PC-3 (cell line): Measurements from ENCODE around the gene GDF15. TPM values are rescaled to one million over a fixed set of nuclear protein-coding genes. Genes with fewer than 3 reads are reported as not detected.
A peak's percentile ranks its signal among the peaks of the same experiment; 100 is the strongest.

ENCODE experiments used
- ATAC-seq: fragments of 200-7000 bp; cut with Tn5 transposase; 2 replicates; pipeline ENCODE4 v1.9.1; 2020; ENCODE audit warnings: mild to moderate bottlenecking, moderate library complexity
- BruUV-seq: library from RNA; stranded (reverse); fragments of 400-500 nt; replicated peaks from 2 replicates; lab custom pipeline; 2021; lab: Mats Ljungman, UMichigan
- CTCF ChIA-PET: fragments of 300-600 bp; sonication (Branson Sonifier 250); formaldehyde crosslinking; loops from one replicate; lab custom pipeline; 2022; ENCODE audit warnings: antibody characterized with exemption; lab: Charles Lee
- POLR2A ChIA-PET: fragments of 300-600 bp; sonication (Branson Sonifier 250); formaldehyde crosslinking; loops from one replicate; lab custom pipeline; 2022; ENCODE audit warnings: antibody characterized with exemption; ENCODE audit not compliant: unreplicated experiment; lab: Charles Lee
- DNase-seq: peaks from one replicate; pipeline ENCODE4 v3.0.0-alpha.2; 2015
- H2AFZ ChIP-seq: fragments of 300-600 bp; sonication (generic); 2 replicates; pipeline ENCODE4 v1.6.0; 2016; ENCODE audit warnings: antibody characterized with exemption, low read length
- H3F3A ChIP-seq: fragments of 300-600 bp; sonication (generic); one replicate; pipeline ENCODE4 v1.6.0; 2017; ENCODE audit warnings: antibody characterized with exemption, low read length, control low read depth, mild to moderate bottlenecking; ENCODE audit not compliant: unreplicated experiment
- H3K27ac ChIP-seq: fragments of 300-600 bp; sonication (generic); 2 replicates; pipeline ENCODE4 v1.5.1; 2016; ENCODE audit warnings: mild to moderate bottlenecking, low read length
- H3K27me3 ChIP-seq: fragments of 300-600 bp; sonication (generic); 2 replicates; pipeline ENCODE4 v1.6.1; 2016; ENCODE audit warnings: low read length, mixed read lengths
- H3K36me3 ChIP-seq: fragments of 300-600 bp; sonication (generic); 2 replicates; pipeline ENCODE4 v1.6.1; 2016; ENCODE audit warnings: low read depth, mixed run types, low read length, mixed read lengths
- H3K4me1 ChIP-seq: fragments of 300-600 bp; sonication (generic); 2 replicates; pipeline ENCODE4 v1.5.1; 2016; ENCODE audit warnings: low read length; ENCODE audit not compliant: insufficient read depth
- H3K4me2 ChIP-seq: fragments of 300-600 bp; sonication (generic); 2 replicates; pipeline ENCODE4 v1.6.0; 2016; ENCODE audit warnings: low read length
- H3K4me3 ChIP-seq: fragments of 300-600 bp; sonication (generic); 2 replicates; pipeline ENCODE4 v1.5.1; 2016; ENCODE audit warnings: mild to moderate bottlenecking, low read length, mixed read lengths
- H3K79me2 ChIP-seq: fragments of 300-600 bp; sonication (generic); 2 replicates; pipeline ENCODE4 v1.6.1; 2017; ENCODE audit warnings: low read length, mixed read lengths
- H3K9ac ChIP-seq: fragments of 300-600 bp; sonication (generic); 2 replicates; pipeline ENCODE4 v1.6.0; 2016; ENCODE audit warnings: mild to moderate bottlenecking, low read length
- H3K9me2 ChIP-seq: fragments of 300-600 bp; sonication (generic); replicated peaks from 2 replicates; pipeline ENCODE4 v1.6.1; 2016; ENCODE audit warnings: mixed run types, low read length, mixed read lengths
- H3K9me3 ChIP-seq: fragments of 300-600 bp; sonication (generic); 2 replicates; pipeline ENCODE4 v1.6.1; 2016; ENCODE audit warnings: low read length, mixed read lengths
- H4K20me1 ChIP-seq: fragments of 300-600 bp; sonication (generic); 2 replicates; pipeline ENCODE4 v1.6.1; 2016; ENCODE audit warnings: low read length, mixed read lengths
- EZH2 ChIP-seq: fragments of 300-600 bp; sonication (generic); IDR thresholded peaks from one replicate; pipeline ENCODE4 v1.6.1; 2017; ENCODE audit warnings: antibody characterized with exemption, mild to moderate bottlenecking, low read length; ENCODE audit not compliant: unreplicated experiment
- EZH2phosphoT487 ChIP-seq: fragments of 300-600 bp; sonication (generic); IDR thresholded peaks from 2 replicates; pipeline ENCODE4 v1.6.1; 2018; ENCODE audit warnings: mild to moderate bottlenecking, antibody characterized with exemption, low read length, borderline replicate concordance
- intact Hi-C: fragments of 100-400 bp; cut with micrococcal nuclease; formaldehyde crosslinking; loops from 2 replicates; pipeline ENCODE4 v1.9.0; 2023
- total RNA-seq: library from RNA; depleted of rRNA; stranded (reverse); fragments of >200 nt; gene quantifications from 2 replicates; pipeline ENCODE4 v1.2.3, GENCODE V29; 2014
- TF ChIP-seq, protein P1 (sequence below): fragments of 300-600 bp; sonication (generic); conservative IDR thresholded peaks from 2 replicates; pipeline ENCODE4 v1.5.1; 2017; ENCODE audit warnings: antibody characterized with exemption, low read depth, mild to moderate bottlenecking, low read length

Gene GDF15
- total RNA-seq, 1 experiment from 2014 or later: 84.3 TPM

GRCh38 chr19:18432275-18433014, 46.5 kb downstream of the GDF15 start:
- TF ChIP-seq EZH2: no peak
- TF ChIP-seq, protein P1, sequence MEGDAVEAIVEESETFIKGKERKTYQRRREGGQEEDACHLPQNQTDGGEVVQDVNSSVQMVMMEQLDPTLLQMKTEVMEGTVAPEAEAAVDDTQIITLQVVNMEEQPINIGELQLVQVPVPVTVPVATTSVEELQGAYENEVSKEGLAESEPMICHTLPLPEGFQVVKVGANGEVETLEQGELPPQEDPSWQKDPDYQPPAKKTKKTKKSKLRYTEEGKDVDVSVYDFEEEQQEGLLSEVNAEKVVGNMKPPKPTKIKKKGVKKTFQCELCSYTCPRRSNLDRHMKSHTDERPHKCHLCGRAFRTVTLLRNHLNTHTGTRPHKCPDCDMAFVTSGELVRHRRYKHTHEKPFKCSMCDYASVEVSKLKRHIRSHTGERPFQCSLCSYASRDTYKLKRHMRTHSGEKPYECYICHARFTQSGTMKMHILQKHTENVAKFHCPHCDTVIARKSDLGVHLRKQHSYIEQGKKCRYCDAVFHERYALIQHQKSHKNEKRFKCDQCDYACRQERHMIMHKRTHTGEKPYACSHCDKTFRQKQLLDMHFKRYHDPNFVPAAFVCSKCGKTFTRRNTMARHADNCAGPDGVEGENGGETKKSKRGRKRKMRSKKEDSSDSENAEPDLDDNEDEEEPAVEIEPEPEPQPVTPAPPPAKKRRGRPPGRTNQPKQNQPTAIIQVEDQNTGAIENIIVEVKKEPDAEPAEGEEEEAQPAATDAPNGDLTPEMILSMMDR: no peak
- CTCF ChIA-PET: no interaction called here
- H3K79me2 ChIP-seq: no peaks in the 10 kb centered on the region
- no peaks in the 10 kb centered on the region for H4K20me1 ChIP-seq
- no peak for ATAC-seq
- H3K9ac ChIP-seq: no peak overlapping the region
- no peaks in the 10 kb centered on the region for H3F3A ChIP-seq
- no peak overlapping the region for H2AFZ ChIP-seq
- intact Hi-C loops: no loop called here
- DNase-seq: no peak
- H3K9me2 ChIP-seq: no peaks in the 10 kb centered on the region
- H3K4me1 ChIP-seq: no peaks in the 10 kb centered on the region
- H3K9me3 ChIP-seq: no peaks in the 10 kb centered on the region
- H3K27ac ChIP-seq: no peak overlapping the region
- H3K27me3 ChIP-seq: no peaks in the 10 kb centered on the region
- no peak overlapping the region for H3K4me3 ChIP-seq
- BruUV-seq: no TSS peak
- peak overlapping the region; percentile 59; the same call in 1 of the 2 replicates for H3K4me2 ChIP-seq
- POLR2A ChIA-PET: no interaction called here
- no peaks in the 10 kb centered on the region for H3K36me3 ChIP-seq

- ATAC-seq (0 out of 2 replicates have a peak, but pooled peaks have one; percentile 4), DNase-seq (no peak)
- no peaks in the 10 kb centered on the region for H3K9me2 ChIP-seq
- H3K79me2 ChIP-seq: no peaks in the 10 kb centered on the region
- TF ChIP-seq EZH2phosphoT487 (no peak), EZH2 (no peak)
- TF ChIP-seq, protein P1: no peak
- H3K36me3 ChIP-seq: no peaks in the 10 kb centered on the region
- intact Hi-C loops: no loop called here
- TSS peak; percentile 23 for BruUV-seq
- H3K4me3 ChIP-seq: peak overlapping the region; percentile 48; the same call in 1 of the 2 replicates
- ChIA-PET CTCF (no interaction called here), POLR2A (no interaction called here)
- H3K27me3 ChIP-seq: no peaks in the 10 kb centered on the region
- H4K20me1 ChIP-seq: no peaks in the 10 kb centered on the region
- H3F3A ChIP-seq: no peaks in the 10 kb centered on the region
- H3K27ac ChIP-seq: no peak overlapping the region
- H3K4me2 ChIP-seq: peak overlapping the region; percentile 59
- H3K9me3 ChIP-seq: no peaks in the 10 kb centered on the region
- no peak overlapping the region for H3K9ac ChIP-seq
- no peak overlapping the region for H2AFZ ChIP-seq
- H3K4me1 ChIP-seq: no peaks in the 10 kb centered on the region
Measured at GRCh38 chr19:18433015-18433691, 47.2 kb downstream of the GDF15 start.
